HCT116 (cell line): ENCODE measurements around the gene PPP1R3E. TPM values are rescaled to one million over a fixed set of nuclear protein-coding genes. Genes with fewer than 3 reads are reported as not detected.
A peak's percentile ranks its signal among the peaks of the same experiment; 100 is the strongest.

ENCODE experiments used
- ATAC-seq: fragments of 200-7000 bp; cut with Tn5 transposase; 2 replicates; pipeline ENCODE4 v1.9.1; 2020; ENCODE audit warnings: mild to moderate bottlenecking, moderate library complexity
- BruUV-seq: library from RNA; stranded (reverse); fragments of 400-500 nt; replicated peaks from 2 replicates; lab custom pipeline; 2021; lab: Mats Ljungman, UMichigan
- CTCF ChIA-PET: fragments of 300-600 bp; sonication (Branson Sonifier 250); formaldehyde crosslinking; loops from one replicate; lab custom pipeline; 2021; ENCODE audit warnings: antibody characterized with exemption; lab: Charles Lee
- POLR2A ChIA-PET: fragments of 300-600, 350-600 bp; sonication (Branson Sonifier 250); formaldehyde crosslinking; loops from one replicate; lab custom pipeline; 2021; ENCODE audit warnings: antibody characterized with exemption; lab: Charles Lee
- RAD21 ChIA-PET, 2 experiments: fragments of 300-600 bp; sonication (Branson Sonifier 250); formaldehyde crosslinking; loops; one replicate each; lab custom pipeline; 2023; ENCODE audit warnings: low total read pairs in 2 of 2; ENCODE audit not compliant: uncharacterized antibody in 2 of 2, unreplicated experiment in 2 of 2, low non-redundant PET in 1 of 2; lab: Charles Lee
- DNase-seq: peaks from one replicate; pipeline ENCODE4 v3.0.0-alpha.2; 2010; ENCODE audit warnings: low read depth, low spot score
- H2AFZ ChIP-seq: fragments of 200-600 bp; shearing (Covaris generic), sonication (generic); 2 replicates; pipeline ENCODE4 v1.6.1; 2017; ENCODE audit warnings: low read depth, mixed run types, mixed read lengths, antibody characterized with exemption, low read length; ENCODE audit not compliant: poor library complexity, severe bottlenecking
- H3K27ac ChIP-seq: 2 replicates; pipeline ENCODE4 v1.5.1; 2012; ENCODE audit warnings: low read depth, low read length
- H3K27me3 ChIP-seq: fragments of 200-600 bp; sonication (generic); 2 replicates; pipeline ENCODE4 v1.6.1; 2016; ENCODE audit warnings: mixed run types, low read length, mixed read lengths; ENCODE audit not compliant: insufficient read depth
- H3K36me3 ChIP-seq, 2 experiments: fragments of 200-500 bp in 1 of 2; fragments of 200-600 bp in 1 of 2; sonication (Bioruptor generic) in 1 of 2; sonication (generic) in 1 of 2; 2 replicates each; pipeline versions ENCODE4 v1.5.1 to v1.6.1; 2014 to 2016; ENCODE audit warnings: low read length in 2 of 2, inconsistent platforms in 1 of 2, mixed read lengths in 1 of 2, mixed run types in 1 of 2; ENCODE audit not compliant: insufficient read depth in 2 of 2, control insufficient read depth in 1 of 2
- H3K4me1 ChIP-seq, 2 experiments: fragments of 200-600 bp in 1 of 2; sonication (generic) in 1 of 2; 2 replicates each; pipeline versions ENCODE4 v1.5.1 to v1.6.1; 2012 to 2017; ENCODE audit warnings: low read length in 2 of 2, inconsistent platforms in 1 of 2, mild to moderate bottlenecking in 1 of 2, mixed read lengths in 1 of 2, mixed run types in 1 of 2, moderate library complexity in 1 of 2; ENCODE audit not compliant: insufficient read depth in 2 of 2, control insufficient read depth in 1 of 2
- H3K4me2 ChIP-seq: fragments of 200-600 bp; sonication (generic); 2 replicates; pipeline ENCODE4 v1.6.1; 2017; ENCODE audit warnings: mixed run types, low read length, mixed read lengths
- H3K4me3 ChIP-seq, 2 experiments: fragments of 200-600 bp in 1 of 2; sonication (generic) in 1 of 2; replicated peaks in 1 of 2; 2 replicates each; pipeline ENCODE4 v1.5.1; 2011 to 2016; ENCODE audit warnings: low read length in 2 of 2, control low read depth in 1 of 2, low read depth in 1 of 2, mild to moderate bottlenecking in 1 of 2, mixed read lengths in 1 of 2, mixed run types in 1 of 2
- H3K79me2 ChIP-seq: fragments of 200-600 bp; sonication (generic); 2 replicates; pipeline ENCODE4 v1.6.1; 2017; ENCODE audit warnings: mild to moderate bottlenecking, mixed run types, low read length, moderate library complexity, mixed read lengths; ENCODE audit not compliant: insufficient read depth
- H3K9ac ChIP-seq: fragments of 200-600 bp; sonication (generic); 2 replicates; pipeline ENCODE4 v1.6.1; 2016; ENCODE audit warnings: low read length, mixed read lengths
- H3K9me2 ChIP-seq: fragments of 200-600 bp; sonication (generic), shearing (Covaris generic); 2 replicates; pipeline ENCODE4 v1.6.1; 2017; ENCODE audit warnings: mixed run types, mild to moderate bottlenecking, moderate library complexity; ENCODE audit not compliant: insufficient read depth
- H3K9me3 ChIP-seq, 2 experiments: fragments of 200-500 bp in 1 of 2; fragments of 200-600 bp in 1 of 2; sonication (Bioruptor generic) in 1 of 2; sonication (generic) in 1 of 2; 2 replicates each; pipeline ENCODE4 v1.6.1; 2014 to 2017; ENCODE audit warnings: low read length in 2 of 2, mixed read lengths in 2 of 2, inconsistent platforms in 1 of 2, low read depth in 1 of 2, mild to moderate bottlenecking in 1 of 2, mixed run types in 1 of 2, moderate library complexity in 1 of 2; ENCODE audit not compliant: control insufficient read depth in 1 of 2, insufficient read depth in 1 of 2
- H4K20me1 ChIP-seq: fragments of 200-600 bp; sonication (generic), shearing (Covaris generic); 2 replicates; pipeline ENCODE4 v1.6.1; 2017; ENCODE audit warnings: mixed run types, mild to moderate bottlenecking, moderate library complexity; ENCODE audit not compliant: insufficient read depth
- CTCF ChIP-seq, 3 experiments: fragments of 200-600 bp in 1 of 3; sonication (generic) in 1 of 3; IDR thresholded peaks in 2 of 3; conservative IDR thresholded peaks in 1 of 3; 2 replicates each; pipeline ENCODE4 v1.5.1; 2012 to 2017; ENCODE audit warnings: low read depth in 2 of 3, low read length in 2 of 3, antibody characterized with exemption in 1 of 3, borderline replicate concordance in 1 of 3, control low read depth in 1 of 3, mild to moderate bottlenecking in 1 of 3, mixed read lengths in 1 of 3, mixed run types in 1 of 3, moderate library complexity in 1 of 3; ENCODE audit not compliant: insufficient read depth in 1 of 3
- EZH2phosphoT487 ChIP-seq: fragments of 200-600 bp; IDR thresholded peaks from 2 replicates; pipeline ENCODE4 v1.6.1; 2018; ENCODE audit warnings: antibody characterized with exemption, borderline replicate concordance
- FOSL1 ChIP-seq: IDR thresholded peaks from 2 replicates; pipeline ENCODE4 v1.6.1; 2012; ENCODE audit warnings: low read depth
- MAX ChIP-seq: IDR thresholded peaks from 2 replicates; pipeline ENCODE4 v1.6.1; 2012
- POLR2A ChIP-seq: IDR thresholded peaks from 2 replicates; pipeline ENCODE4 v1.7.0; 2011; ENCODE audit warnings: borderline replicate concordance; ENCODE audit not compliant: insufficient read depth, insufficient read length; ENCODE audit errors: extremely low read depth
- POLR2AphosphoS5 ChIP-seq: IDR thresholded peaks from 2 replicates; pipeline ENCODE4 v1.6.1; 2011; ENCODE audit warnings: mild to moderate bottlenecking, low read depth, low read length, moderate library complexity
- SIN3A ChIP-seq: IDR thresholded peaks from 2 replicates; pipeline ENCODE4 v1.6.1; 2012; ENCODE audit warnings: low read depth
- TCF7L2 ChIP-seq: IDR thresholded peaks from 2 replicates; pipeline ENCODE4 v1.7.0; 2011; ENCODE audit warnings: borderline replicate concordance, inconsistent platforms; ENCODE audit not compliant: insufficient read depth, insufficient read length; ENCODE audit errors: extremely low read depth
- YY1 ChIP-seq: IDR thresholded peaks from 2 replicates; pipeline ENCODE4 v1.6.1; 2011; ENCODE audit warnings: low read length, low read depth, moderate library complexity, mild to moderate bottlenecking; ENCODE audit not compliant: insufficient replicate concordance; ENCODE audit errors: extremely low read depth
- ZFX ChIP-seq: fragments of 450-650 bp; IDR thresholded peaks from 2 replicates; pipeline ENCODE4 v1.6.1; 2017
- ZNF274 ChIP-seq: fragments of 200-500 bp; sonication (Bioruptor generic); IDR thresholded peaks from 2 replicates; pipeline ENCODE4 v1.6.1; 2014; ENCODE audit warnings: mild to moderate bottlenecking, low read depth, low read length, inconsistent platforms
- intact Hi-C: fragments of 100-400 bp; cut with micrococcal nuclease; formaldehyde crosslinking; loops from 2 replicates; pipeline ENCODE4 v1.10.0; 2022
- total RNA-seq: library from RNA; stranded (reverse); gene quantifications from one replicate; pipeline ENCODE4 v1.2.1, GENCODE V29; 2021; ENCODE audit not compliant: unreplicated experiment

PPP1R3E gene
- total RNA-seq, 1 experiment from 2014 or later = 5.6 TPM

GRCh38 chr14:23301288-23301968 is 1.2 kb downstream of the PPP1R3E start:
- ATAC-seq = peak; percentile 84
- H3K36me3 ChIP-seq = no peaks in the 10 kb centered on the region
- CTCF ChIA-PET = interaction anchor here (1.0 to 4.8 kb wide), 9 partner anchors 8 to 206 kb away, joined by 3 to 27 read pairs (median 5); partner anchors contain the start of genes ACIN1, C14orf119, HOMEZ and PABPN1
- TF ChIP-seq FOSL1 (no peak), MAX (no peak), YY1 (peak; percentile 38), EZH2phosphoT487 (no peak), ZFX (no peak), POLR2AphosphoS5 (peak; percentile 33), ZNF274 (no peak), SIN3A (no peak), CTCF (IDR thresholded peaks at IDR 0.05 in 2 of 3, conservative IDR thresholded peaks at IDR 0.05 in 1 of 3; ENCODE audit: borderline replicate concordance in 1 of 3, insufficient read depth in 1 of 3, low read depth in 2 of 3, low read length in 2 of 3) (peak in 2 of 3 experiments; percentile 69 to 70; a peak in 4 of 6 replicates), TCF7L2 (peak; percentile 95), POLR2A (peak; percentile 33)
- TF ChIP-seq, all 23 proteins: peak for 5
- BruUV-seq = no TSS peak
- Histone ChIP-seq H3K4me2 (peak overlapping the region; percentile 97), H3K4me1 (peaks cover 18 to 41% of the 10 kb centered on the region in 2 experiments), H3K9ac (peak overlapping the region; percentile 82), H3K9me3 (no peaks in the 10 kb centered on the region), H2AFZ (no peak overlapping the region), H3K27me3 (no peaks in the 10 kb centered on the region), H3K9me2 (no peaks in the 10 kb centered on the region), H3K4me3 (peak overlapping the region; percentile 54 to 64), H4K20me1 (no peaks in the 10 kb centered on the region), H3K27ac (peak overlapping the region; percentile 96), H3K79me2 (no peaks in the 10 kb centered on the region)
- intact Hi-C loops = loop anchor here (10.0 kb wide), 1 partner anchor 317 kb away; the partner anchor contains the start of gene AJUBA
- RAD21 ChIA-PET = interaction anchor here (0.6 to 1.1 kb wide), 2 partner anchors 58 to 181 kb away, joined by 3 to 8 read pairs; no protein-coding TSS in a partner anchor
- POLR2A ChIA-PET = interaction anchor here (0.7 to 2.0 kb wide), 6 partner anchors 9 to 192 kb away, joined by 3 to 13 read pairs (median 4); partner anchors contain the start of gene PABPN1
- DNase-seq = peak; percentile 95
